Heart right ventricle (tissue), 16 donors: ENCODE data around the gene DNAH10. TPM values are rescaled to one million over a fixed set of nuclear protein-coding genes. Genes with fewer than 3 reads are reported as not detected.
"Not testable (repeated sequence)": the region's sequence is repeated elsewhere in the genome, so short reads cannot be mapped to it uniquely, and the experiment has no call there.

ENCODE experiments used
- ATAC-seq, 8 donors: fragments of 200-7000 bp; cut with Tn5 transposase; one replicate each; pipeline ENCODE4 v1.9.1; 2020; ENCODE audit warnings: mild to moderate bottlenecking in 8 of 8, moderate library complexity in 8 of 8, moderate number of reproducible peaks in 1 of 8
- DNase-seq, 2 donors: peaks; one replicate each; pipeline ENCODE4 v3.0.0-alpha.2; 2020
- H3K27ac ChIP-seq, 10 donors: fragments of 200-600 bp; sonication (generic) in 2 of 10; one replicate each; pipeline versions ENCODE4 v1.5.0 to v1.8.0; 2020 to 2022; ENCODE audit warnings: mild to moderate bottlenecking in 3 of 10
- H3K27me3 ChIP-seq, 7 donors: fragments of 200-600 bp; one replicate each; pipeline ENCODE4 v1.8.0; 2021 to 2022; ENCODE audit warnings: mild to moderate bottlenecking in 2 of 7
- H3K36me3 ChIP-seq, 9 donors: fragments of 200-600 bp; sonication (generic) in 1 of 9; one replicate each; pipeline versions ENCODE4 v1.5.0 to v1.8.0; 2020 to 2022; ENCODE audit warnings: mild to moderate bottlenecking in 2 of 9
- H3K4me1 ChIP-seq, 9 donors: fragments of 200-600 bp; sonication (generic) in 1 of 9; one replicate each; pipeline versions ENCODE4 v1.5.0 to v1.8.0; 2020 to 2022; ENCODE audit warnings: mild to moderate bottlenecking in 4 of 9
- H3K4me3 ChIP-seq, 10 donors: fragments of 200-600 bp; sonication (generic) in 2 of 10; one replicate each; pipeline versions ENCODE4 v1.5.0 to v1.8.0; 2020 to 2022; ENCODE audit warnings: mild to moderate bottlenecking in 7 of 10, moderate library complexity in 2 of 10
- H3K9me3 ChIP-seq, 11 donors: fragments of 200-600 bp in 10 of 11; sonication (generic) in 2 of 11; one replicate each; pipeline versions ENCODE4 v1.5.0 to v1.8.0; 2013 to 2022; ENCODE audit warnings: mild to moderate bottlenecking in 2 of 11, control low read depth in 1 of 11, moderate library complexity in 1 of 11
- WGBS, 2 donors: extraction: QIAGEN DNeasy Blood & Tissue Kit; methylation state at CpG; one replicate each; pipeline ENCODE4 v1.1.7; 2013; ENCODE audit warnings: inconsistent platforms in 1 of 2; 5-methylcytosine and 5-hydroxymethylcytosine counted together
- intact Hi-C, 10 donors: fragments of 100-400 bp; cut with DNase I; formaldehyde crosslinking; loops; one replicate each; pipeline versions ENCODE4 v1.11.1 to v1.14.2; 2022
- polyA plus RNA-seq, 2 donors: library from polyadenylated mRNA; stranded (reverse); fragments of 200-250 nt; gene quantifications; one replicate each; pipeline ENCODE4 v1.2.3, GENCODE V29; 2013
- total RNA-seq, 10 donors: library from RNA; stranded (reverse); fragmentation: NEBNext Ultra II Directional in 3 of 10; extraction: Animal tissue kit (Norgen Biotek cat#: 25700) in 3 of 10; gene quantifications; one replicate each; pipeline versions ENCODE4 v1.2.1 to v1.2.4, GENCODE V29; 2021 to 2023
- TF ChIP-seq, protein P1 (sequence below), 9 donors: fragments of 200-600 bp; sonication (generic) in 2 of 9; IDR thresholded peaks; one replicate each; pipeline versions ENCODE4 v1.5.0 to v1.8.0; 2021 to 2022; ENCODE audit warnings: antibody characterized with exemption in 9 of 9, mild to moderate bottlenecking in 5 of 9, moderate library complexity in 1 of 9
- donor health status: Arrhythmogenic right ventricular cardiomyopathy.
- donor health status: ischemic (EF 13 %, LVEDD 7.1; RV severe dilation, severe dysfunction).
- donor health status: healthy with polysubstance abuse.
- donor health status: DM: no; HTN: yes; CAD: no.
- donor health status: DM: no; HTN: no; CAD: no.
- donor health status: ischemic (EF 25% LVEDD 6.9; RV normal size, moderate dysfunction).
- donor health status: ischemic (EF 25% LVEDD 5.7; RV mildly dilated, moderate dysfunction).
- donor health status: healthy.
- donor health status: DM: yes; HTN: yes; CAD: no.
- donor health status: Ischemic cardiomyopathy.
- donor health status: ischemic (EF 35%, LVEDD 5.7; RV mildly dilated, moderate dysfunction).
- donor health status: nonischemic (EF 11% LVEDD 7.7; RV severe dilation, severe dysfunction).
- donor health status: DM: yes; HTN: yes; CAD: no.
- donor health status: PGD.
- donor health status: ischemic (EF 29% LVEDD 5.4; RV normal size, mild dysfunction).
- donor health status: nonischemic (EF 23%, LVEDD 6.1; RV moderate dilation, normal function).

Gene DNAH10
- total and polyA plus RNA-seq, 12 donors: 0.05 to 0.60 (median 0.09) TPM; not detected in 3

- ATAC-seq (no peak), DNase-seq (no peak)
- Histone ChIP-seq H3K36me3 (no peaks in the 10 kb centered on the region), H3K27ac (no peak overlapping the region), H3K4me1 (peaks cover 0 to 11% (median 3%) of the 10 kb centered on the region in 9 donors), H3K4me3 (no peak overlapping the region), H3K9me3 (no peaks in the 10 kb centered on the region), H3K27me3 (peaks cover 0 to 13% (median 0%) of the 10 kb centered on the region in 7 donors)
- 71 to 78% methylated on average over 5 of the region's 5 CpGs for WGBS, 2 donors
- intact Hi-C loops: no loop called here
- TF ChIP-seq, protein P1, sequence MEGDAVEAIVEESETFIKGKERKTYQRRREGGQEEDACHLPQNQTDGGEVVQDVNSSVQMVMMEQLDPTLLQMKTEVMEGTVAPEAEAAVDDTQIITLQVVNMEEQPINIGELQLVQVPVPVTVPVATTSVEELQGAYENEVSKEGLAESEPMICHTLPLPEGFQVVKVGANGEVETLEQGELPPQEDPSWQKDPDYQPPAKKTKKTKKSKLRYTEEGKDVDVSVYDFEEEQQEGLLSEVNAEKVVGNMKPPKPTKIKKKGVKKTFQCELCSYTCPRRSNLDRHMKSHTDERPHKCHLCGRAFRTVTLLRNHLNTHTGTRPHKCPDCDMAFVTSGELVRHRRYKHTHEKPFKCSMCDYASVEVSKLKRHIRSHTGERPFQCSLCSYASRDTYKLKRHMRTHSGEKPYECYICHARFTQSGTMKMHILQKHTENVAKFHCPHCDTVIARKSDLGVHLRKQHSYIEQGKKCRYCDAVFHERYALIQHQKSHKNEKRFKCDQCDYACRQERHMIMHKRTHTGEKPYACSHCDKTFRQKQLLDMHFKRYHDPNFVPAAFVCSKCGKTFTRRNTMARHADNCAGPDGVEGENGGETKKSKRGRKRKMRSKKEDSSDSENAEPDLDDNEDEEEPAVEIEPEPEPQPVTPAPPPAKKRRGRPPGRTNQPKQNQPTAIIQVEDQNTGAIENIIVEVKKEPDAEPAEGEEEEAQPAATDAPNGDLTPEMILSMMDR (IDR thresholded peaks at IDR 0.05): no peak
These were observed 148.7 kb downstream of the DNAH10 start for GRCh38 chr12:123910761-123911193.

- H3K4me3 ChIP-seq, H3K9me3 ChIP-seq, H3K27ac ChIP-seq, H3K4me1 ChIP-seq, ATAC-seq, H3K36me3 ChIP-seq, DNase-seq: not testable (repeated sequence)
- peaks cover 0 to 24% (median 6%) of the 10 kb centered on the region in 7 donors for H3K27me3 ChIP-seq
- intact Hi-C loops: loop anchor here in 1 of 10 donors (2.0 kb wide), 1 partner anchor 27 kb away; no protein-coding TSS in a partner anchor
- 64 to 91% methylated on average over 4 to 9 of the region's 9 CpGs for WGBS, 2 donors
These were observed 149.7 kb downstream of the DNAH10 start for GRCh38 chr12:123911672-123912409.

DNA sequence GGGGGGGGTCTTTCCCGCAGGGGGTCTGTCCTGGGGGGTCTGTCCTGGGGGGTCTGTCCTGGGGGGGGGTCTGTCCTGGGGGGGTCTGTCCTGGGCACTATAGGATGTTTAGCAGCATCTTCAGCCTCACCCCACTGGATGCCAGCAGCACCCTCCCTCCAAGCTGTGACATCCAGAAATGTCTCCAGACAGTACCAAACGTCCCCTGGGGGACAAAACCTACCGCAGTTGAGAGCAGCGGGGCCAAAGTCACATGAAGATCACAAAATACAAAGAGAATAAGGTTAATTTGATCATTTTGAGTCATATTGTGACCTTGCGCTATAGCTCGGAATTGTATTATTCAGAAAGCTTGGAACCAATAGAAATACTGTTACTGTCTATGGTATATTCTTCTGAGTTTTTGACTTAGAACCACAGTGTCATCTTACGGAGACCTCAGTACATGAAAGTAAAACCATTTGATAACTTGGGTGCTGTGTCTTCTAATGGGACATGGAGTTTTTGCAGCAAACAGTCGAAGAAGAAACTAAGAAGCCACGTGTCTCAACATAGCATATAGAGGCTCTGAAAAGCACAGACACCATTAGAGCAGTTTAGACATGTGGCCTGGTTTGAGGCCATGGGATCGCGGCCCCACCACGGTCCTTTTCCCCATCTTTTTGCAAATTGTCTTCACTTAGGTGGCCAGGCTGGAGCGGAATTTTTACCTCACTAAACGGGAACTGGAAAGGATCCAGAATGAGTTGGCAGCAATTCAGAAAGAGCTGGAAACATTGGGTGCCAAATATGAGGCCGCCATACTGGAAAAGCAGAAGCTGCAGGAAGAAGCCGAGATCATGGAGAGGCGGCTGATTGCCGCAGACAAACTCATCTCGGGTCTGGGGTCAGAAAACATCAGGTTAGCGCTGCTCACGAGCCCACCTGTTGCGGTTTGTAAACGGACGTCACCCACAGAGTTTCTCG lies 150.6 kb downstream of the DNAH10 start:
- Histone ChIP-seq H3K9me3 (no peaks in the 10 kb centered on the region), H3K4me3 (no peak overlapping the region), H3K27ac (no peak overlapping the region), H3K4me1 (peaks cover 0 to 2% (median 0%) of the 10 kb centered on the region in 9 donors), H3K27me3 (peaks cover 0 to 31% (median 6%) of the 10 kb centered on the region in 7 donors), H3K36me3 (no peaks in the 10 kb centered on the region)
- TF ChIP-seq, protein P1 (IDR thresholded peaks at IDR 0.05): no peak
- ATAC-seq (no peak), DNase-seq (no peak)
- WGBS, 2 donors: 66 to 77% methylated on average over 24 to 25 of the region's 25 CpGs
- intact Hi-C loops: loop anchor here in 1 of 10 donors (2.0 kb wide), 1 partner anchor 26 kb away; no protein-coding TSS in a partner anchor

DNA sequence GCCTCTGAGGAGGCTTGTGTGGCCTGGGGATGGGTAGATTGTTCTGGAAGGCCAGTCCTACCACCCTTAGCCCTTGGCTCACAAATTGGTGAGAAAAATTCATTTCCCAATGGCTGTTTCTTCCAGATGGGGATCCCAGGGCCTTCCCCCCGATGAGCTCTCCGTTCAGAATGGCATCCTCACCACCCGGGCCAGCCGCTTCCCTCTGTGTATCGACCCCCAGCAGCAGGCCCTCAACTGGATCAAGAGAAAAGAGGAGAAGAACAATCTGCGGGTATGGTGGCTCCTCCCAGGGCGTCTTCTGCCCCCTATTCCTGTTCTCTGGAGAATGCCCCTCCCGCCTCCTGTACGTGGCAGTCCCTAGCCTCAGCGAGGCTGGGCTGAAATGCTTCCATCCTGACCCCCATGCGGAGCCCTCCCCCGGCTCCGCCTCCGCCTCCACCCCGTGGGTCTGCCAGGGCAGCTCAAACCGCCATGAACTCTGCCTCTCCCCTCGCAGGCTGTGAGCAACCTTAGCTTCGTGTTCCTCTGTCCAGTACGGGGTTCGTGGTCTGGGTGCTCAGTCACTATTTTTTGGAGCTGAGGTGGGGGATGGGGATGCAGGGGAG lies 152.7 kb downstream of the DNAH10 start:
- Histone ChIP-seq H3K36me3 (no peaks in the 10 kb centered on the region), H3K9me3 (no peaks in the 10 kb centered on the region), H3K4me1 (no peaks in the 10 kb centered on the region), H3K27ac (no peak overlapping the region), H3K27me3 (peaks cover 0 to 45% (median 6%) of the 10 kb centered on the region in 7 donors), H3K4me3 (no peak overlapping the region)
- WGBS, 2 donors: 66 to 71% methylated on average over 20 of the region's 20 CpGs
- DNase-seq (no peak), ATAC-seq (no peak)
- TF ChIP-seq, protein P1 (IDR thresholded peaks at IDR 0.05): no peak
- intact Hi-C loops: no loop called here
